Astrocyte of the spinal cord (primary cell): ENCODE results near the gene POT1.

Source experiments
- DNase-seq: peaks from one replicate; pipeline ENCODE4 v3.0.0; 2011; ENCODE audit warnings: low read depth, low spot score
- H3K4me3 ChIP-seq: 2 replicates; pipeline ENCODE4 v1.5.1; 2011; ENCODE audit warnings: low read depth, mild to moderate bottlenecking, low read length, moderate library complexity
- in situ Hi-C: cut with HindIII; loops from 2 replicates; pipeline ENCODE4 v1.10.0; 2017; ENCODE audit warnings: low sequenced_read_pairs
- TF ChIP-seq, protein P1 (sequence below): IDR thresholded peaks from 2 replicates; pipeline ENCODE4 v1.5.1; 2012; ENCODE audit warnings: low read depth, mild to moderate bottlenecking, low read length, inconsistent platforms

The POT1 gene

DNA sequence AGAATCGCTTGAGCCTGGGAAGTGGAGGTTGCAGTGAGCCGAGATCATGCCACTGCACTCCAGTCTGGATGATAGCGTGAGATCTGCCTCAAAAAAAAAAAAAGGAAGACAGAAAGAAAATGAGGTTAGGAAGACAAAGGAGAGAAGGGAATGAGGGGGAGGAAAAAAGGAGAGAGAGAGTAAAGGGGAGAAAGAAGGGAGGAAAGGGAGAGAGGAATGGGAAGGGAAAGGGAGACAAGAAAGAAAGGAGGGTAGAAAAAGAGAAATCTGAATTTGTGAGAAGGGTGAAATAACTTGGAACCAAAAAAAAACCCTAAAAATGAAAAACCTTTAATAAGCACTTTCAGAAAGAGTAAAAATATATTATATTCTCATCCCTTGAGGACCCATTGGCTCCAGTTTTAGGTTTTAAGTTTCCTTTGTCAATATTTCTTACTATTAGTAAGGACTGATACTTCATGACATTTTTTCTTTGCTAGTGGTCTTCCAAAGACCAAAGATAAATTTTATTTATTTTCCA is 54.9 kb downstream of the POT1 start:
- DNase-seq: no peak
- TF ChIP-seq, protein P1, sequence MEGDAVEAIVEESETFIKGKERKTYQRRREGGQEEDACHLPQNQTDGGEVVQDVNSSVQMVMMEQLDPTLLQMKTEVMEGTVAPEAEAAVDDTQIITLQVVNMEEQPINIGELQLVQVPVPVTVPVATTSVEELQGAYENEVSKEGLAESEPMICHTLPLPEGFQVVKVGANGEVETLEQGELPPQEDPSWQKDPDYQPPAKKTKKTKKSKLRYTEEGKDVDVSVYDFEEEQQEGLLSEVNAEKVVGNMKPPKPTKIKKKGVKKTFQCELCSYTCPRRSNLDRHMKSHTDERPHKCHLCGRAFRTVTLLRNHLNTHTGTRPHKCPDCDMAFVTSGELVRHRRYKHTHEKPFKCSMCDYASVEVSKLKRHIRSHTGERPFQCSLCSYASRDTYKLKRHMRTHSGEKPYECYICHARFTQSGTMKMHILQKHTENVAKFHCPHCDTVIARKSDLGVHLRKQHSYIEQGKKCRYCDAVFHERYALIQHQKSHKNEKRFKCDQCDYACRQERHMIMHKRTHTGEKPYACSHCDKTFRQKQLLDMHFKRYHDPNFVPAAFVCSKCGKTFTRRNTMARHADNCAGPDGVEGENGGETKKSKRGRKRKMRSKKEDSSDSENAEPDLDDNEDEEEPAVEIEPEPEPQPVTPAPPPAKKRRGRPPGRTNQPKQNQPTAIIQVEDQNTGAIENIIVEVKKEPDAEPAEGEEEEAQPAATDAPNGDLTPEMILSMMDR: no peak
- in situ Hi-C loops: no loop called here
- no peak overlapping the region for H3K4me3 ChIP-seq

- in situ Hi-C loops: no loop called here
- TF ChIP-seq, protein P1: no peak
- no peak for DNase-seq
- H3K4me3 ChIP-seq: no peak overlapping the region
Measured at GRCh38 chr7:124857672-124858235, 71.9 kb downstream of the POT1 start.

DNA sequence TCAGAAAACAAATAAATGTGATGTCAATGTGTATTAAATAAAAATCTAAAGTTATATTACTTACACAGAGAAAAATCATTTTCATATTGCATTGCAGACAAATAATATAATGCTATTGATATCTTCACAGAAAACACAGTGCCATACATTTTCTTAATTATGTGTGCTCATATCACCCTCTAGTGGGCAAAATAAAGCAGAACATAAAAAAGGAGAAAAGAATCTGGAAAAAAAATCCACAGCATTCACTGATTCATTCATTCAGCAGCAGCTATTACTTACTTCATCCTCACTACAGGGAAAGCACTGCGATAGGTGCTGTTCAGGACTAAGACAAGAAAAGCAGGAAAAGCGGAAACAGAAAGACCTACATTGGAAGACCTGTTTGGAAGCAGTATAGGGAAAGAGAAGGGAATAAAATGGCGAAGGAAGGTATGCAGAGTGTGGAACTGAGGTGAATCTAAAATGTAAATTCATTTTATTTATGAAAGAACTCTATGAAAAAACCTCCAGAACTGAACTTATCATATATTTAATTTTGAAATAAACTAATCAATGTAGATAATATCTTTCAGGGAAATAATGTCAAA is 73.2 kb downstream of the POT1 start:
- in situ Hi-C loops: no loop called here
- DNase-seq: peak; percentile 59
- no peak overlapping the region for H3K4me3 ChIP-seq
- TF ChIP-seq, protein P1: peak; percentile 58

GRCh38 chr7:124843336-124843735 is 86.3 kb downstream of the POT1 start:
- H3K4me3 ChIP-seq: no peak overlapping the region
- no peak for DNase-seq
- in situ Hi-C loops: no loop called here
- TF ChIP-seq, protein P1: no peak

GRCh38 chr7:124840435-124840834 is 89.2 kb downstream of the POT1 start:
- DNase-seq: no peak
- no peak overlapping the region for H3K4me3 ChIP-seq
- TF ChIP-seq, protein P1: peak; percentile 7
- in situ Hi-C loops: no loop called here

GRCh38 chr7:124839687-124840086 is 89.9 kb downstream of the POT1 start:
- H3K4me3 ChIP-seq: no peak overlapping the region
- in situ Hi-C loops: no loop called here
- TF ChIP-seq, protein P1: no peak
- no peak for DNase-seq
